Activated naive CD8-positive, alpha-beta T cell treated with anti-CD3 and anti-CD28 coated beads, Interleukin-2, amount 50 U/mL, for 16 hours (primary cell): Measurements from ENCODE around the gene SSTR3.
"Not testable (repeated sequence)": the region's sequence is repeated elsewhere in the genome, so short reads cannot be mapped to it uniquely, and the experiment has no call there.

Source experiments
- DNase-seq: peaks from one replicate; pipeline ENCODE4 v3.0.0-alpha.2; 2020; ENCODE audit warnings: low read depth, low spot score

SSTR3 gene

GRCh38 chr22:37242395-37242918, 30.2 kb upstream of the SSTR3 start:
- DNase-seq = peak; percentile 80

- DNase-seq = no peak
Observed at GRCh38 chr22:37241351-37242142, 29.3 kb upstream of the SSTR3 start.

- no peak for DNase-seq
Observed at GRCh38 chr22:37240941-37241320, 28.7 kb upstream of the SSTR3 start.

GRCh38 chr22:37240240-37240940, 28.1 kb upstream of the SSTR3 start:
- DNase-seq = no peak

GRCh38 chr22:37239336-37240239, 27.3 kb upstream of the SSTR3 start:
- no peak for DNase-seq

- no peak for DNase-seq
Observed at GRCh38 chr22:37237371-37238268, 25.3 kb upstream of the SSTR3 start.

GRCh38 chr22:37235897-37236607, 23.8 kb upstream of the SSTR3 start:
- DNase-seq = no peak

GRCh38 chr22:37234736-37235711, 22.7 kb upstream of the SSTR3 start:
- DNase-seq = no peak

- no peak for DNase-seq
Observed at GRCh38 chr22:37233751-37234631, 21.7 kb upstream of the SSTR3 start.

GRCh38 chr22:37233371-37233750, 21.1 kb upstream of the SSTR3 start:
- not testable (repeated sequence) for DNase-seq

- no peak for DNase-seq
Observed at GRCh38 chr22:37232140-37232998, 20.1 kb upstream of the SSTR3 start.

GRCh38 chr22:37231406-37232139, 19.3 kb upstream of the SSTR3 start:
- no peak for DNase-seq

- peak; percentile 58 for DNase-seq
Observed at GRCh38 chr22:37230673-37231405, 18.6 kb upstream of the SSTR3 start.

GRCh38 chr22:37229805-37230672, 17.8 kb upstream of the SSTR3 start:
- DNase-seq = peak; percentile 76
